A673 (cell line): ENCODE results near the gene ALOX15.

Experiments used
- CTCF ChIP-seq: fragments of 300-800, 200-600 bp; sonication (generic); conservative IDR thresholded peaks from 2 replicates; pipeline ENCODE4 v1.5.1; 2017; ENCODE audit warnings: low read depth, mild to moderate bottlenecking, antibody characterized with exemption, low read length, moderate library complexity, mixed read lengths
- EZH2 ChIP-seq: fragments of 200-600 bp; sonication (generic); IDR thresholded peaks from 2 replicates; pipeline ENCODE4 v1.6.1; 2017; ENCODE audit warnings: borderline replicate concordance, low read depth, mild to moderate bottlenecking, mixed read lengths, antibody characterized with exemption, low read length; ENCODE audit not compliant: poor library complexity, severe bottlenecking

- TF ChIP-seq CTCF = no peak
- no peak for TF ChIP-seq EZH2
Observed at GRCh38 chr17:4620531-4621101, 20.9 kb downstream of the ALOX15 start.
